Urothelium cell line (cell line): Measurements from ENCODE around the gene PARP8.
"Not testable (repeated sequence)": the region's sequence is repeated elsewhere in the genome, so short reads cannot be mapped to it uniquely, and the experiment has no call there.

ENCODE experiments used
- DNase-seq: peaks from one replicate; pipeline ENCODE4 v3.0.0; 2011; ENCODE audit warnings: low spot score, mixed read lengths
- FAIRE-seq: peaks from 2 replicates; lab custom pipeline; 2011; peaks lifted over from hg19 to GRCh38; lab: Jason Lieb, UNC

PARP8 gene

GRCh38 chr5:50679554-50679953, 13.1 kb downstream of the PARP8 start:
- FAIRE-seq, DNase-seq: not testable (repeated sequence)

GRCh38 chr5:50684721-50685120, 18.3 kb downstream of the PARP8 start:
- FAIRE-seq (no peak), DNase-seq (no peak)

GRCh38 chr5:50687548-50687947, 21.1 kb downstream of the PARP8 start:
- DNase-seq: no peak
- no peak for FAIRE-seq

GRCh38 chr5:50691399-50692016, 25.1 kb downstream of the PARP8 start:
- no peak for FAIRE-seq

GRCh38 chr5:50694027-50694590, 27.7 kb downstream of the PARP8 start:
- DNase-seq (no peak), FAIRE-seq (no peak)

More at GRCh38 chr5:50691399-50692016, 25.1 kb downstream of the PARP8 start:
- DNase-seq: no peak

GRCh38 chr5:50694626-50695025, 28.2 kb downstream of the PARP8 start:
- not testable (repeated sequence) for DNase-seq, FAIRE-seq

GRCh38 chr5:50697739-50698138, 31.3 kb downstream of the PARP8 start:
- no peak for DNase-seq
- FAIRE-seq: no peak

GRCh38 chr5:50699737-50700136, 33.3 kb downstream of the PARP8 start:
- FAIRE-seq: no peak
- no peak for DNase-seq

- FAIRE-seq (no peak), DNase-seq (no peak)
Measured at GRCh38 chr5:50700706-50701105, 34.3 kb downstream of the PARP8 start.

- DNase-seq (no peak), FAIRE-seq (no peak)
Measured at GRCh38 chr5:50702615-50703366, 36.4 kb downstream of the PARP8 start.

GRCh38 chr5:50703367-50703666, 36.9 kb downstream of the PARP8 start:
- no peak for DNase-seq
- no peak for FAIRE-seq

GRCh38 chr5:50704730-50705129, 38.3 kb downstream of the PARP8 start:
- FAIRE-seq (no peak), DNase-seq (no peak)

- DNase-seq (no peak), FAIRE-seq (no peak)
Measured at GRCh38 chr5:50709471-50709870, 43.0 kb downstream of the PARP8 start.

GRCh38 chr5:50710838-50711237, 44.4 kb downstream of the PARP8 start:
- FAIRE-seq: no peak

GRCh38 chr5:50711280-50711679, 44.8 kb downstream of the PARP8 start:
- FAIRE-seq: no peak
- peak; percentile 4 for DNase-seq

More at GRCh38 chr5:50710838-50711237, 44.4 kb downstream of the PARP8 start:
- DNase-seq: no peak

- DNase-seq (no peak), FAIRE-seq (no peak)
Measured at GRCh38 chr5:50712479-50712878, 46.0 kb downstream of the PARP8 start.

GRCh38 chr5:50715001-50715400, 48.6 kb downstream of the PARP8 start:
- no peak for FAIRE-seq
- no peak for DNase-seq

- DNase-seq (no peak), FAIRE-seq (no peak)
Measured at GRCh38 chr5:50716134-50716533, 49.7 kb downstream of the PARP8 start.

- DNase-seq: no peak
- FAIRE-seq: no peak
Measured at GRCh38 chr5:50717651-50718050, 51.2 kb downstream of the PARP8 start.

GRCh38 chr5:50720061-50720710, 53.7 kb downstream of the PARP8 start:
- FAIRE-seq: no peak
- no peak for DNase-seq

GRCh38 chr5:50722223-50722622, 55.8 kb downstream of the PARP8 start:
- FAIRE-seq: no peak
- DNase-seq: no peak

- FAIRE-seq: no peak
- no peak for DNase-seq
Measured at GRCh38 chr5:50724262-50724661, 57.8 kb downstream of the PARP8 start.
